Osteocyte (in vitro differentiated cells): Measurements from ENCODE around the gene LHFPL3. TPM values are rescaled to one million over a fixed set of nuclear protein-coding genes. Genes with fewer than 3 reads are reported as not detected.

Source experiments
- DNase-seq: peaks from one replicate; pipeline ENCODE4 v3.0.0; 2021; ENCODE audit warnings: mixed read lengths; ENCODE audit not compliant: unreplicated experiment; ENCODE audit errors: extremely low spot score
- H3K27ac Mint-ChIP-seq: one replicate; pipeline ENCODE4 v1.8.0; 2021; ENCODE audit warnings: mild to moderate bottlenecking, mixed read lengths; ENCODE audit not compliant: unreplicated experiment
- H3K27me3 Mint-ChIP-seq: one replicate; pipeline ENCODE4 v1.8.0; 2021; ENCODE audit warnings: mixed read lengths; ENCODE audit not compliant: unreplicated experiment
- H3K36me3 Mint-ChIP-seq: one replicate; pipeline ENCODE4 v1.8.0; 2021; ENCODE audit warnings: mixed read lengths; ENCODE audit not compliant: unreplicated experiment
- H3K4me1 Mint-ChIP-seq: one replicate; pipeline ENCODE4 v1.8.0; 2021; ENCODE audit warnings: mixed read lengths; ENCODE audit not compliant: unreplicated experiment
- H3K4me3 Mint-ChIP-seq: one replicate; pipeline ENCODE4 v1.8.0; 2021; ENCODE audit warnings: mild to moderate bottlenecking, moderate library complexity, mixed read lengths; ENCODE audit not compliant: unreplicated experiment
- H3K9me3 Mint-ChIP-seq: one replicate; pipeline ENCODE4 v1.8.0; 2021; ENCODE audit warnings: mixed read lengths; ENCODE audit not compliant: unreplicated experiment
- total RNA-seq: library from RNA; stranded (reverse); gene quantifications from 2 replicates; pipeline ENCODE4 v1.2.1, GENCODE V29; 2021
- TF ChIP-seq, protein P1 (sequence below): fragments of 200-600 bp; sonication (generic); IDR thresholded peaks from 2 replicates; pipeline ENCODE4 v1.5.0; 2021; ENCODE audit warnings: antibody characterized with exemption, mild to moderate bottlenecking, moderate library complexity

LHFPL3 gene
- total RNA-seq, 1 donor from 2014 or later: not detected

DNA sequence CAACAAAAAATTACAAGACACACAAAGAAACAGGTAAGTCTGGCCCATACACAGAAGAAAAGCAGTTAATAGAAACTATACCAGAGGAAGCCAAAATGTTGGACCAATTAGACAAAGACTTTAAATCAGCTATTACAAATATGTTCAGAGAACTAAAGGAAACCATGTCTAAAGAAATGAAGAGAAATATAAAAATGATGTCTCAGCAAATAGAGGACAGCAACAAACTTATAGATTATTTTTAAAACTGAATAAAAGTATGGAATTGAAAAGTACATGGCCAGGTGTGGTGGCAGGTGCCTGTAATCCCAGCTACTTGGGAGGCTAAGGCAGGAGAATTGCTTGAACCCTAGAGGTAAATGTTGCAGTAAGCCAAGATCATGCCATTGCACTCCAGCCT, 58.5 kb downstream of the LHFPL3 start:
- Mint-ChIP-seq H3K27me3 (no peaks in the 10 kb centered on the region), H3K9me3 (peaks cover 30% of the 10 kb centered on the region), H3K27ac (no peak overlapping the region), H3K36me3 (no peaks in the 10 kb centered on the region), H3K4me3 (no peak overlapping the region), H3K4me1 (no peaks in the 10 kb centered on the region)
- TF ChIP-seq, protein P1, sequence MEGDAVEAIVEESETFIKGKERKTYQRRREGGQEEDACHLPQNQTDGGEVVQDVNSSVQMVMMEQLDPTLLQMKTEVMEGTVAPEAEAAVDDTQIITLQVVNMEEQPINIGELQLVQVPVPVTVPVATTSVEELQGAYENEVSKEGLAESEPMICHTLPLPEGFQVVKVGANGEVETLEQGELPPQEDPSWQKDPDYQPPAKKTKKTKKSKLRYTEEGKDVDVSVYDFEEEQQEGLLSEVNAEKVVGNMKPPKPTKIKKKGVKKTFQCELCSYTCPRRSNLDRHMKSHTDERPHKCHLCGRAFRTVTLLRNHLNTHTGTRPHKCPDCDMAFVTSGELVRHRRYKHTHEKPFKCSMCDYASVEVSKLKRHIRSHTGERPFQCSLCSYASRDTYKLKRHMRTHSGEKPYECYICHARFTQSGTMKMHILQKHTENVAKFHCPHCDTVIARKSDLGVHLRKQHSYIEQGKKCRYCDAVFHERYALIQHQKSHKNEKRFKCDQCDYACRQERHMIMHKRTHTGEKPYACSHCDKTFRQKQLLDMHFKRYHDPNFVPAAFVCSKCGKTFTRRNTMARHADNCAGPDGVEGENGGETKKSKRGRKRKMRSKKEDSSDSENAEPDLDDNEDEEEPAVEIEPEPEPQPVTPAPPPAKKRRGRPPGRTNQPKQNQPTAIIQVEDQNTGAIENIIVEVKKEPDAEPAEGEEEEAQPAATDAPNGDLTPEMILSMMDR: no peak
- DNase-seq: no peak

DNA sequence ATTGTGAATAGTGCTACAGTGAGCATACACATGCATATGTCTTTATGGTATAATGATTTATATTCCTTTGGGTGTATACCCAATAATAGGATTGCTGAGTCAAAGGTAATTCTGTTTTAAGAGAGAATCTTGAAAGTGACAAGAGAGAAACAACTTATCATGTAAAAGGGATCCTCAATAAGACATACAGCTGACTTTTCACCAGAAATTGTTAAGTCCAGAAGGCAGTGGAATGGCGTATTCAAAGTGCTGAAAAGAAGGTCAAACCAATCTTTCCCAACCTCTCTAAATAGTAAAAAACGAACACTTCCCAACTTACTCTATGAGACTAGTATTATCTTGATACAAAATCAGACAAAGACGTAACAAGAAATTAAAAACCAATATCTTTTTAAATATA, 59.8 kb downstream of the LHFPL3 start:
- no peak for DNase-seq
- no peaks in the 10 kb centered on the region for H3K36me3 Mint-ChIP-seq
- H3K27ac Mint-ChIP-seq: no peak overlapping the region
- TF ChIP-seq, protein P1: no peak
- no peaks in the 10 kb centered on the region for H3K4me1 Mint-ChIP-seq
- peaks cover 35% of the 10 kb centered on the region for H3K9me3 Mint-ChIP-seq
- H3K4me3 Mint-ChIP-seq: no peak overlapping the region
- no peaks in the 10 kb centered on the region for H3K27me3 Mint-ChIP-seq

DNA sequence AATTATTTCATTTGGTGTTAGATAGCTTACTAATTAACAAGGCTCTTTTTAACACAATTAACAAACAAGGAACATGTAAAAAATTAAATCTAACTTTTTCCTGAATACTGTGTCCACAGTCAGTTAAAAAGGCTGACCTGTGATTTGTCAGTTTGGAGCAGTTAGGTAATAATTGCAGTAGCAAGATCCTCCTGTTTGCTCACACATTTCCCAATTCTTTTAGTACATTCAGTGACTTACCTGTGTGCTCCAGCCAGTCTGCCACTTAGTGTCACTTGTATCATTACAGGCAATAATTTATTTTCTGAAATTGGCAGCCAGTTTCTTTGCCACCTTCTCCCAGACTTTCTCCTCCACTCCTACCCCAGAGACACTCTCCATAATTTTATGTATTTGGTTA, 66.8 kb downstream of the LHFPL3 start:
- H3K27me3 Mint-ChIP-seq: no peaks in the 10 kb centered on the region
- no peaks in the 10 kb centered on the region for H3K4me1 Mint-ChIP-seq
- DNase-seq: no peak
- H3K27ac Mint-ChIP-seq: no peak overlapping the region
- H3K9me3 Mint-ChIP-seq: peaks cover 5% of the 10 kb centered on the region
- no peak overlapping the region for H3K4me3 Mint-ChIP-seq
- no peaks in the 10 kb centered on the region for H3K36me3 Mint-ChIP-seq
- TF ChIP-seq, protein P1: no peak

DNA sequence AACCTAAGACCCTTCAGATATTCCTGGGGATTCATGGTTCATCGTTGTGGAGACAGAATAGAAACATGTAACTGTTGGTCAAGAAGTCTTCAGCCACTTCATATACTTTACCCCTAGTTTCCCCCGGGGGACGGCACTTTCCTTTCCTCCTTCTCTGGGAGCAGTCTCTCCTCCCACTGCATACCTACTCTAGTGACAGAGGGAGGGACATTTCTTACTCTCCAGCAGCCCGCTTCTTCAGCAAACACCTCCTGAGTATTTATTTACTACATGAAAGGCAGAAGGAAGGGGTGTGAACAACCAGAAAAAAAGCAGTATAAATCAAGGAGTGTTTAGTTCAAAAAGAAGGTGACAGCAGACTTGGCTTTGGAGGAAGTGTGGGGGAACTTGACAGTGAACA, 69.0 kb downstream of the LHFPL3 start:
- Mint-ChIP-seq H3K4me3 (no peak overlapping the region), H3K4me1 (no peaks in the 10 kb centered on the region), H3K36me3 (no peaks in the 10 kb centered on the region), H3K27ac (no peak overlapping the region), H3K27me3 (no peaks in the 10 kb centered on the region), H3K9me3 (peaks cover 5% of the 10 kb centered on the region)
- DNase-seq: no peak
- TF ChIP-seq, protein P1: no peak

DNA sequence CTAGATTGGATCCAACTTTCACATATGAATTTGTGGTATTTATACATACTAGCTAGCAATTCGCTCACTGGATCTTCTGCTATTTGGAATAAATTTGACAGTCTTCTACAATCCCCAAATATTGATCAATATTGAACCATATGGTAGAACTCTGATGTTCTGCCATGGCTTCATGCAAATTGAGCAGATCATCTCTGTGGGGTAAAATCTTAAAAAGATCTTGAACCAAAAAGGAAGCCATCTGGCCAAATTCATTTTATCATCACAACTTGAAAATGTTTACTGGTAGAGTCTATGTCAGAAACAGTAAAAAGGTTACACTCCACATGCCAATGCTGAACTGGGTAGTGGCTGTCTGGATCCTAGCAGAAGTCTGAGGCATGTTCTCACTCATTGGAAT, 80.0 kb downstream of the LHFPL3 start:
- Mint-ChIP-seq H3K4me3 (no peak overlapping the region), H3K9me3 (peaks cover 5% of the 10 kb centered on the region), H3K4me1 (no peaks in the 10 kb centered on the region), H3K36me3 (no peaks in the 10 kb centered on the region), H3K27me3 (no peaks in the 10 kb centered on the region), H3K27ac (no peak overlapping the region)
- DNase-seq: no peak
- TF ChIP-seq, protein P1: no peak
